DND-41 (cell line): Measurements from ENCODE around the gene ZCCHC2.
A peak's percentile ranks its signal among the peaks of the same experiment; 100 is the strongest.

Source experiments
- ATAC-seq: fragments of 200-7000 bp; cut with Tn5 transposase; 3 replicates; pipeline ENCODE4 v1.9.1; 2021; ENCODE audit warnings: low read depth; ENCODE audit not compliant: insufficient read depth
- DNase-seq: peaks from one replicate; pipeline ENCODE4 v3.0.0-alpha.2; 2020
- H2AFZ ChIP-seq: 2 replicates; pipeline ENCODE4 v1.6.0; 2012; ENCODE audit warnings: low read depth, low read length
- H3K27ac ChIP-seq: 2 replicates; pipeline ENCODE4 v1.5.1; 2012; ENCODE audit warnings: low read length, inconsistent platforms
- H3K27me3 ChIP-seq: fragments of 200-600 bp; sonication (generic); 2 replicates; pipeline ENCODE4 v1.6.0; 2012; ENCODE audit warnings: low read length, mild to moderate bottlenecking, inconsistent platforms; ENCODE audit not compliant: insufficient read depth, poor library complexity
- H3K36me3 ChIP-seq: 2 replicates; pipeline ENCODE4 v1.5.1; 2012; ENCODE audit warnings: low read length, inconsistent platforms; ENCODE audit not compliant: insufficient read depth
- H3K4me1 ChIP-seq: 2 replicates; pipeline ENCODE4 v1.5.1; 2012; ENCODE audit warnings: mild to moderate bottlenecking, low read length; ENCODE audit not compliant: insufficient read depth
- H3K4me2 ChIP-seq: 2 replicates; pipeline ENCODE4 v1.6.0; 2012; ENCODE audit warnings: mild to moderate bottlenecking, moderate library complexity, low read length, inconsistent platforms; ENCODE audit not compliant: insufficient read depth
- H3K4me3 ChIP-seq, 2 experiments: fragments of 200-600 bp in 1 of 2; shearing (Covaris generic) in 1 of 2; 2 replicates each; pipeline ENCODE4 v1.5.1; 2012 to 2016; ENCODE audit warnings: inconsistent platforms in 2 of 2, low read length in 2 of 2, mild to moderate bottlenecking in 2 of 2, low read depth in 1 of 2, moderate library complexity in 1 of 2
- H3K79me2 ChIP-seq: 2 replicates; pipeline ENCODE4 v1.6.0; 2012; ENCODE audit warnings: low read length, inconsistent platforms; ENCODE audit not compliant: insufficient read depth
- H3K9ac ChIP-seq: 2 replicates; pipeline ENCODE4 v1.6.0; 2012; ENCODE audit warnings: low read depth, mild to moderate bottlenecking, inconsistent platforms, low read length, moderate library complexity
- H3K9me3 ChIP-seq: 2 replicates; pipeline ENCODE4 v1.5.1; 2012; ENCODE audit warnings: low read length, moderate library complexity, mild to moderate bottlenecking, inconsistent platforms; ENCODE audit not compliant: insufficient read depth, severe bottlenecking
- H4K20me1 ChIP-seq: 2 replicates; pipeline ENCODE4 v1.6.0; 2012; ENCODE audit warnings: low read length; ENCODE audit not compliant: insufficient read depth
- EZH2 ChIP-seq: IDR thresholded peaks from 3 replicates; pipeline ENCODE4 v1.6.1; 2012; ENCODE audit warnings: borderline replicate concordance, low read depth, mild to moderate bottlenecking, moderate library complexity, low read length, inconsistent platforms; ENCODE audit not compliant: severe bottlenecking
- TF ChIP-seq, protein P1 (sequence below): IDR thresholded peaks from 2 replicates; pipeline ENCODE4 v1.5.1; 2012; ENCODE audit warnings: borderline replicate concordance, low read length, moderate library complexity, mild to moderate bottlenecking; ENCODE audit not compliant: poor library complexity, severe bottlenecking; ENCODE audit errors: extremely low read depth

Gene ZCCHC2

DNA sequence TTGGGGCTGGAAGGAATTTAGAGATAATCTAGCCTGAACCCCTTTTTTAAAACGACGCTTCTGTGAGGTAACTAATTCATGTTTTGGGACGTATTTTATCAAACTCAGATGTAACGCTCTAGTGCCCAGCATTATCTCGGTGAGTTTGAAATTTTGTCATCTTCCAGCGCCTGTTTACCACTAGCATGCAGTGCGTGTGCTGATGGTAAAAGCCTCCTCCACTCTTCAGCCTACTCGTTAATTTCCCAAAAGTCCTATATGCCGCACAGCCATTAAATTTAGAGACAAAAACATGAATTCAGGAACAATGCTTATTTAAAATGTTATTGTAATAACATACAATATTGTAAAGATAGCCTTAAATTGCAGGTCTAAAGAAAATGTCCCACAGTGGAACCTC lies 2.8 kb downstream of the ZCCHC2 start:
- H3K36me3 ChIP-seq: no peaks in the 10 kb centered on the region; the same call in 1 of the 2 replicates
- peak overlapping the region; percentile 81 for H3K4me2 ChIP-seq
- no peak for TF ChIP-seq EZH2
- TF ChIP-seq, protein P1, sequence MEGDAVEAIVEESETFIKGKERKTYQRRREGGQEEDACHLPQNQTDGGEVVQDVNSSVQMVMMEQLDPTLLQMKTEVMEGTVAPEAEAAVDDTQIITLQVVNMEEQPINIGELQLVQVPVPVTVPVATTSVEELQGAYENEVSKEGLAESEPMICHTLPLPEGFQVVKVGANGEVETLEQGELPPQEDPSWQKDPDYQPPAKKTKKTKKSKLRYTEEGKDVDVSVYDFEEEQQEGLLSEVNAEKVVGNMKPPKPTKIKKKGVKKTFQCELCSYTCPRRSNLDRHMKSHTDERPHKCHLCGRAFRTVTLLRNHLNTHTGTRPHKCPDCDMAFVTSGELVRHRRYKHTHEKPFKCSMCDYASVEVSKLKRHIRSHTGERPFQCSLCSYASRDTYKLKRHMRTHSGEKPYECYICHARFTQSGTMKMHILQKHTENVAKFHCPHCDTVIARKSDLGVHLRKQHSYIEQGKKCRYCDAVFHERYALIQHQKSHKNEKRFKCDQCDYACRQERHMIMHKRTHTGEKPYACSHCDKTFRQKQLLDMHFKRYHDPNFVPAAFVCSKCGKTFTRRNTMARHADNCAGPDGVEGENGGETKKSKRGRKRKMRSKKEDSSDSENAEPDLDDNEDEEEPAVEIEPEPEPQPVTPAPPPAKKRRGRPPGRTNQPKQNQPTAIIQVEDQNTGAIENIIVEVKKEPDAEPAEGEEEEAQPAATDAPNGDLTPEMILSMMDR: no peak
- no peaks in the 10 kb centered on the region for H3K27me3 ChIP-seq
- no peaks in the 10 kb centered on the region for H3K9me3 ChIP-seq
- H3K4me1 ChIP-seq: peaks cover 54% of the 10 kb centered on the region
- H3K79me2 ChIP-seq: peaks cover 64% of the 10 kb centered on the region
- peak overlapping the region; percentile 47 to 86; a peak in 3 of 4 replicates for H3K4me3 ChIP-seq
- H4K20me1 ChIP-seq: no peaks in the 10 kb centered on the region
- H2AFZ ChIP-seq: peak overlapping the region; percentile 79; the same call in 1 of the 2 replicates
- H3K27ac ChIP-seq: 0 out of 2 replicates have a peak overlapping the region, but pooled peaks have one; percentile 26
- H3K9ac ChIP-seq: peak overlapping the region; percentile 75
- ATAC-seq (no peak), DNase-seq (no peak)

DNA sequence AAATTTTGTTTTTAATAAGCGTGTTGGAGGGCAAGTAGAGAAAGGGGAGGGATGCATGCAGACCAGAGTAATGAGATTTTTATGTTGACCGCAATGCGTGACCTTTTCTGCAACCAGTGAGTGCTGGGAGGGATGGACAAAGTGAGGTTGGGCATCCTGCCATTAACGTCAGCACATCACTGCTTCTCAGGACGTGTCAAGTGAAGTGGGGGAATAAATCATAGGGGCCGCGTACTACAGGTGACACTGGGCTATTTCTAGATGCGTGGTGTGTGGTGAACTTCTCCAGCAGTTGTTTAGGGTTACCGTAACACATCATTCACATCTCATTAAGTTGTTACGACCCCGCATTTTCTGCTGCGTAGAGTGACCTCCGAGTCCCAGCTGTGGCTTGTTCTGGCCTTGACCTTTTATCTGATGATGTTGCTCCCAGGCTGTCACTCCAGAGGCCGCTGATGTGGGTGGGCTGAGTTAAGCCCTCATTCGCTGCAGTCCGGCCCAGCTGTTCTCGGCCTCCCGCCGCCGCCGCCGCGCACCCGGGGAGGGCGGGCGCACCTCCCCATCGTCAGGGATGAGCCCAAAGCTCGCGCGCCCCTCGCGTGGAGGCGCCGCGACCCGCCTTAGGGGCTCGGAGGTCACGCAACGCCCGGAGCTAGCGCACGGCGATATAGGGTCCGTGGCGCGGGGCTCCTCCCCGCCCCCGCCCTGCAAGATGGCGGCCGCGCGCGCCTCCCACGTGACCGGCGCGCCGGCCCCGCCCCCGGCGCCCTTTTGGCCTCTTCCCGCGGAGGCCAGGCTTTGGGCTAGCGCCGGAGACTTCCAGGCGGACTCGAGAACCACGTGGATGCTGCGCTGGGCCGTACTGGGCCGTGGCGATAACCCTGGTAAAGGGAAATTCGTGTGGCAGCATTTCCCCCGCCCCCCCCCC lies 3.5 kb downstream of the ZCCHC2 start:
- Histone ChIP-seq H3K4me2 (peak overlapping the region; percentile 81), H3K79me2 (peaks cover 70% of the 10 kb centered on the region), H4K20me1 (no peaks in the 10 kb centered on the region), H3K27me3 (no peaks in the 10 kb centered on the region), H3K9me3 (no peaks in the 10 kb centered on the region), H3K36me3 (no peaks in the 10 kb centered on the region; the same call in 1 of the 2 replicates), H3K4me3 (peak overlapping the region; percentile 47 to 86), H3K4me1 (peaks cover 48% of the 10 kb centered on the region), H3K27ac (peak overlapping the region; percentile 79), H2AFZ (peak overlapping the region; percentile 79), H3K9ac (peak overlapping the region; percentile 75)
- peak; percentile 78 for DNase-seq
- ATAC-seq: peak; percentile 37
- TF ChIP-seq EZH2: no peak
- TF ChIP-seq, protein P1: no peak

DNA sequence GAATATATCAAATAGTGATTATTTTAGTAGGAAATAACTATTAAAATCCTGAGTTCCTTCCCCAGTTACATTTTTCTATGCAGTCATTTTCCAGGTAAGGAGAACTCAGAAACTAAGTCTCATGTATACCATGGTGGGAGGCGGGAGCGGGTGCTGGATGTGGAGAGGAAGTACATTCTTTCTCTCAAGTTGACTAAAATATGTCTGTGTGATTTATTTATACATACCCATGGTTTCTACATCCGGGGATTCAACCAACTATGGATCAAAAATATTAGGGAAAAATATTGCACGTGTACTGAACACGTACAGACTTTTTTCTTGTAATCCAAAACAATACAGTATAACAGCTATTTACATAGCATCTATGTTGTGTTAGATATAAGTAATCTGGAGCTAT lies 6.8 kb downstream of the ZCCHC2 start:
- Histone ChIP-seq H3K27me3 (no peaks in the 10 kb centered on the region), H3K4me2 (no peak overlapping the region), H4K20me1 (0 out of 2 replicates have a peak, but pooled peaks cover 2% of the 10 kb centered on the region), H3K27ac (no peak overlapping the region), H3K36me3 (no peaks in the 10 kb centered on the region), H2AFZ (no peak overlapping the region), H3K4me3 (no peak overlapping the region), H3K4me1 (peaks cover 29% of the 10 kb centered on the region), H3K9me3 (no peaks in the 10 kb centered on the region), H3K79me2 (peaks cover 85% of the 10 kb centered on the region), H3K9ac (no peak overlapping the region)
- TF ChIP-seq, protein P1: no peak
- no peak for TF ChIP-seq EZH2
- no peak for DNase-seq
- no peak for ATAC-seq
